Stomach (tissue), 9 donors: ENCODE data around the gene HCFC1R1. TPM values are rescaled to one million over a fixed set of nuclear protein-coding genes. Genes with fewer than 3 reads are reported as not detected.

Experiments
- DNase-seq, 2 donors: peaks; one replicate each; pipeline versions ENCODE4 v3.0.0 to v3.0.0-alpha.2; 2013 to 2019
- H3K27ac ChIP-seq, 5 donors: fragments of 200-600 bp in 4 of 5; sonication (generic) in 4 of 5; one replicate each; pipeline ENCODE4 v1.5.1; 2013 to 2019; ENCODE audit warnings: mild to moderate bottlenecking in 1 of 5, moderate library complexity in 1 of 5
- H3K27me3 ChIP-seq, 3 donors: fragments of 200-600 bp; sonication (generic); one replicate each; pipeline ENCODE4 v1.5.1; 2017 to 2019; ENCODE audit warnings: mixed run types in 1 of 3
- H3K36me3 ChIP-seq, 4 donors: fragments of 200-600 bp; sonication (generic); 1 replicate in 3 of 4; 2 replicates in 1 of 4; pipeline ENCODE4 v1.5.1; 2016 to 2019
- H3K4me1 ChIP-seq, 4 donors: fragments of 200-600 bp; sonication (generic); one replicate each; pipeline ENCODE4 v1.5.1; 2016 to 2019
- H3K4me3 ChIP-seq, 4 donors: fragments of 200-600 bp; sonication (generic) in 3 of 4; one replicate each; pipeline ENCODE4 v1.5.1; 2016 to 2019; ENCODE audit warnings: mild to moderate bottlenecking in 1 of 4
- H3K9me3 ChIP-seq, 4 donors: fragments of 200-600 bp; sonication (generic); one replicate each; pipeline ENCODE4 v1.5.1; 2016 to 2019
- EP300 ChIP-seq: sonication (generic); formaldehyde crosslinking; IDR thresholded peaks from one replicate; pipeline ENCODE4 v1.6.1; 2017; ENCODE audit warnings: antibody characterized with exemption
- POLR2A ChIP-seq, 4 donors: fragments of 450-650 bp; IDR thresholded peaks; one replicate each; pipeline ENCODE4 v1.6.1; 2016; ENCODE audit warnings: antibody characterized with exemption in 4 of 4, control low read depth in 2 of 4, mild to moderate bottlenecking in 1 of 4, moderate library complexity in 1 of 4
- POLR2AphosphoS5 ChIP-seq, 3 donors: sonication (generic); formaldehyde crosslinking; IDR thresholded peaks; one replicate each; pipeline ENCODE4 v1.6.1; 2016; ENCODE audit warnings: antibody characterized with exemption in 3 of 3
- WGBS, 5 donors: extraction: QIAGEN DNeasy Blood & Tissue Kit in 3 of 5; methylation state at CpG; one replicate each; pipeline versions ENCODE4 v1.1.5 to v1.1.7; 2013 to 2018; 5-methylcytosine and 5-hydroxymethylcytosine counted together
- intact Hi-C: fragments of 100-400 bp; cut with DNase I; formaldehyde crosslinking; loops from one replicate; pipeline ENCODE4 v1.15.1; 2023; ENCODE audit warnings: low total_unique reads
- polyA plus RNA-seq, 3 donors: library from polyadenylated mRNA; stranded (reverse); fragments of 200-250 nt; gene quantifications; one replicate each; pipeline ENCODE4 v1.2.3, GENCODE V29; 2013
- total RNA-seq, 5 donors: library from RNA; depleted of rRNA; stranded (reverse); fragments of >200 nt; gene quantifications; one replicate each; pipeline versions ENCODE4 v1.1.0 to v1.2.3, GENCODE V29; 2014 to 2016
- TF ChIP-seq, protein P1 (sequence below), 7 experiments: fragments of 450-650 bp in 4 of 7; fragments of 200-600 bp in 3 of 7; sonication (generic) in 3 of 7; IDR thresholded peaks; one replicate each; pipeline ENCODE4 v1.5.1; 2016 to 2019; ENCODE audit warnings: antibody characterized with exemption in 7 of 7, control low read depth in 2 of 7, mild to moderate bottlenecking in 1 of 7
- donor health status: healthy with polysubstance abuse.
- donor health status: Bipolar disorder and iron deficiency.
- donor health status: healthy.

Gene HCFC1R1
- total and polyA plus RNA-seq, 8 donors: 11.0 to 128 (median 60.7) TPM

DNA sequence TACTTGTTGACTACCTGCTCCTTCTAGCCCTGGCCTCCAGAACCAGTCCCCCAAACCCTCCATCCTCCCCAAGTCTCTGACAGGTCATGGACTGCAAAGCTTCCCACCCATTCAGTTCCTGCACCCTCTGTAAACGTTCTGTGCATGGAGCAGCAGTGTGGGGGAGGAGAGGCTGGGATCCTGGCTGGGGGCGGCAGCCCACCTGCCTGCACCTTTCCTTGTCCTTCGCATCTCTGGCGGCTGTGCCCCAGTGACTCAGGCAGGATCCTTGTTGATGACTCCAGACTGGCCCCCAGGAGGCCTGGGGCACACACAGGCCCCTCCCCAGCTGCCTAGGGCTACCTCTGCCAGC lies 41.9 kb downstream of the HCFC1R1 start:
- no peak for DNase-seq

DNA sequence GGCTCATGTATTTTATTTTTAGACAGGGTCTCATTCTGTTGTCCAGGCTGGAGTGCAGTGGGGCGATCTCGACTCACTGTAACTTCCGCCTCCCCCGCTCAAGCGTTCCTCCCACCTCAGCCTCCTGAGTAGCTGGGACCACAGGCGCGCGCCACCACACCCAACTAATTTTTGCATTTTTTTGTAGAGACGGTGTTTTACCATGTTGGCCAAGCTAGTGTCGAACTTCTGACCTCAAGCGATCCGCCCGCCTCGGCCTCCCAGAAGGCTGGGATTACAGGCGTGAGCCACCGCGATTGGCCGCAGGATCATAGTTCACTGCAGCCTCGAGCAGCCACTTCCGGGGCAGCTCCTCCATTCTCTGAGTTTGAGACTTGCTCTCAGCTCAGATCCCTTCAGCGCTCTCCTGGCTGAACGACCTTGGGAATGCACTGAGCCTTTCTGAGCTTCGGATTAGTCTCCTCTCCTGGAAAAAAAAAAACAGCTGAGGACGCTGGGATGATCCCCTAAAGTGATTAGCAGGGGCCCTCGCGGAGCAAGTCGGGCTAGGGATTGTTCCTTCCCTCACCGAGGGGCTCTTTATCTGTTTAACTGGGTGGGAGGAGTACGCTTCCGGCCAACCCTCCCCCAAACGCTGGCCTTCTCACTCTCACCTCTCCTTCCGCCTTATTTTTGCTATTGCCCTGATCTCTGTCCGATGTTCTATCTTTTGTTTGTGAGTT lies 42.4 kb downstream of the HCFC1R1 start:
- Histone ChIP-seq H3K4me3 (peak overlapping the region in 3 of 4 donors; percentile 64 to 79 (median 70)), H3K9me3 (no peaks in the 10 kb centered on the region), H3K36me3 (no peaks in the 10 kb centered on the region), H3K27ac (peak overlapping the region in 1 of 5 donors; percentile 92), H3K4me1 (peaks cover 32 to 69% (median 56%) of the 10 kb centered on the region in 4 donors), H3K27me3 (peaks cover 0 to 20% (median 7%) of the 10 kb centered on the region in 3 donors)
- intact Hi-C loops: no loop called here
- 47 to 59% (median 54%) methylated on average over 33 of the region's 33 CpGs for WGBS, 5 donors
- DNase-seq: no peak
- no peak for TF ChIP-seq POLR2AphosphoS5 (IDR thresholded peaks at IDR 0.05)
- TF ChIP-seq, protein P1, sequence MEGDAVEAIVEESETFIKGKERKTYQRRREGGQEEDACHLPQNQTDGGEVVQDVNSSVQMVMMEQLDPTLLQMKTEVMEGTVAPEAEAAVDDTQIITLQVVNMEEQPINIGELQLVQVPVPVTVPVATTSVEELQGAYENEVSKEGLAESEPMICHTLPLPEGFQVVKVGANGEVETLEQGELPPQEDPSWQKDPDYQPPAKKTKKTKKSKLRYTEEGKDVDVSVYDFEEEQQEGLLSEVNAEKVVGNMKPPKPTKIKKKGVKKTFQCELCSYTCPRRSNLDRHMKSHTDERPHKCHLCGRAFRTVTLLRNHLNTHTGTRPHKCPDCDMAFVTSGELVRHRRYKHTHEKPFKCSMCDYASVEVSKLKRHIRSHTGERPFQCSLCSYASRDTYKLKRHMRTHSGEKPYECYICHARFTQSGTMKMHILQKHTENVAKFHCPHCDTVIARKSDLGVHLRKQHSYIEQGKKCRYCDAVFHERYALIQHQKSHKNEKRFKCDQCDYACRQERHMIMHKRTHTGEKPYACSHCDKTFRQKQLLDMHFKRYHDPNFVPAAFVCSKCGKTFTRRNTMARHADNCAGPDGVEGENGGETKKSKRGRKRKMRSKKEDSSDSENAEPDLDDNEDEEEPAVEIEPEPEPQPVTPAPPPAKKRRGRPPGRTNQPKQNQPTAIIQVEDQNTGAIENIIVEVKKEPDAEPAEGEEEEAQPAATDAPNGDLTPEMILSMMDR (IDR thresholded peaks at IDR 0.05): no peak
- no peak for TF ChIP-seq POLR2A (IDR thresholded peaks at IDR 0.05)
- no peak for TF ChIP-seq EP300

More for the DNA sequence above, 41.9 kb downstream of the HCFC1R1 start:
- Histone ChIP-seq H3K36me3 (no peaks in the 10 kb centered on the region), H3K4me3 (no peak overlapping the region), H3K27ac (no peak overlapping the region), H3K9me3 (no peaks in the 10 kb centered on the region), H3K27me3 (peaks cover 0 to 21% (median 7%) of the 10 kb centered on the region in 3 donors), H3K4me1 (peaks cover 32 to 65% (median 52%) of the 10 kb centered on the region in 4 donors)
- intact Hi-C loops: no loop called here
- WGBS, 5 donors: 67 to 80% (median 73%) methylated on average over 4 of the region's 4 CpGs
- TF ChIP-seq POLR2AphosphoS5 (IDR thresholded peaks at IDR 0.05) (no peak), EP300 (no peak), POLR2A (IDR thresholded peaks at IDR 0.05) (no peak)
- TF ChIP-seq, protein P1 (IDR thresholded peaks at IDR 0.05): no peak

DNA sequence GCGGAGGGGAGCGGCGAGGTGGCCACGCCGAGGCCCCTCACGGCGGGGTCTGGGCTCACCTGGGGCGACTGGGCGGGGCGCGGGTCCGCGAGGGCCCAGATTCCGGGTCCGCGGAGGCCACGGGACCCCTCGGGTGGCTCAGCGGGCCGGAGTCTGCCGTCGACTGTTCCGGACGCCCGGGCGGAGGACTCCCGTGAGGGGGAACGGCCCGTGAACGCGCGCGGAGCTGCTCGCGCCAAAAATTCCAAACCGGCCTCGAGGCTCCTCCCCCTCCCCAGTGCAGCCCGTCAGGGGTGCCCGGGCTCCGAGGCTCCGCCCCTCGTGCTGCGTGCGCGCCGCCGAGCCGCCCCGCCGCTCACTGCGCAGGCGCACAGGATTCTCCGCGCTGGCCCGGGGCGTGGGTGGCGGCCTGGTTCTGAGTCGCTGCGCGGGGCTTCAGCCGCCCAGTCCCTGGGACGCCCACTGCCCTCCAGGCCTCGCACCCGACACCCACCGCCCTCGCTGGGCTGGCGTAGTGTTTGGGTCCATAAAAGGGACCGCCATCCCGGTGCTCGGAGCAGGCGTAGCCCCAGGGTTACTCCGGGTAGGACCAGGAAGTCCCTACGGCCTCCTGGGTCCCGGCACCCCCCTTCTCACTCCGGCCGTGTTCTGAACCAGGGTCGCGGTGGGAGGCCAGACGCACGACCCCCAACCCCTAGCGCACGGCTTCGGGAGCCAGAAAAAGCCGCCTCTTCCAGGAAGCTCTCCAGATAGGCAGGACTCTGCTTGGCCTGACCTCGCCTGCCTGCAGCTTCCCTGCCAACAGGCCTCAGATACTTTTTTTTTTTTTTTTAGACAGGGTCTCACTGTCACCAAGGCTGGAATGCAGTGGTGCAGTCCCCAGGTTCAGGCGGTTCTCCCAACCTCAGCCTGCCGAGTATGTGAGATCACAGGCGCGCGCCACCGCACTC lies 43.2 kb downstream of the HCFC1R1 start, which contains the start of gene PKMYT1:
PKMYT1 (minus strand) TSS at position 220 of the 950 bp plus-strand sequence. CDS start 789 bp downstream, outside the sequence.
- H3K4me3 ChIP-seq: peak within 1 kb of the TSS; percentile 64 to 82 (median 74)
- DNase-seq: peak; percentile 94 to 98
- TF ChIP-seq, protein P1 (IDR thresholded peaks at IDR 0.05): no peak
- TF ChIP-seq EP300 (no peak), POLR2A (IDR thresholded peaks at IDR 0.05) (peak in 2 of 4 donors; percentile 65 to 78), POLR2AphosphoS5 (IDR thresholded peaks at IDR 0.05) (peak; percentile 85 to 99 (median 99))
- WGBS, 5 donors: 6 to 12% (median 9%) methylated on average over 41 to 91 of the region's 91 CpGs
- intact Hi-C loops: no loop called here
- no peaks in the 10 kb centered on the region for H3K9me3 ChIP-seq
- peaks cover 0 to 20% (median 7%) of the 10 kb centered on the region in 3 donors for H3K27me3 ChIP-seq
- H3K27ac ChIP-seq: peak within 1 kb of the TSS; percentile 87 to 95 (median 92)
- H3K36me3 ChIP-seq: no peaks in the 10 kb centered on the region
- peaks cover 28 to 62% (median 51%) of the 10 kb centered on the region in 4 donors for H3K4me1 ChIP-seq

DNA sequence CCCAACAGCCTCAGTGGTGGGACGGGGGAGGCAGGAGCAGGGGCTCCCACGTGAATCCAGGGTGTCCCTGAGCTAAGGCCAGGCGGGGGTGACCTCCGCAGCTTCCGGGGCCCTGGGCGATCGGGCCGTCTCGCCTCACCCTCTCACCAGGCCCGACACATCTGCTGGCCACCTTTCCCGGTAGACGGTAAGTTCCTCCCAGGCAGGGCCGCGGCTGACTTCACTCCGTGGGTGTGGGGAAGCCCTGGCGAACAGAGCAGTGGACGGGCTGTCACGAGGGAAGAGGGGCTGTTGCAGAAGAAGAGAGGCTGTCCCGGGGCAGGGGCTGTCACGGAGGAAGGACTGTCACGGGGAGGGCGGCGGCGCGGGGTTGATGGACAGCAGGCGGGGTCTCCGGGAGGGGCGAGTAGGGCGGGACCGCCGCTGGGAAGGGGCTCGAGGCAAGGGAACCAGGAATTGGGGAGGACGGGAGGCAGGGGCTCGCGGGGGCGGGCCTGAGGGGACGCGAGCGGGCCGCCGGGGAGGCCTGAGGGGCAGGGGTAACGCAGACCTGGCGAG lies 44.0 kb downstream of the HCFC1R1 start:
- no peaks in the 10 kb centered on the region for H3K9me3 ChIP-seq
- WGBS, 5 donors: 1 to 6% (median 5%) methylated on average over 22 to 43 of the region's 43 CpGs
- H3K27me3 ChIP-seq: peaks cover 0 to 20% (median 7%) of the 10 kb centered on the region in 3 donors
- intact Hi-C loops: no loop called here
- TF ChIP-seq POLR2A (IDR thresholded peaks at IDR 0.05) (no peak), POLR2AphosphoS5 (IDR thresholded peaks at IDR 0.05) (no peak), EP300 (no peak)
- TF ChIP-seq, protein P1 (IDR thresholded peaks at IDR 0.05): no peak
- peak overlapping the region; percentile 64 to 82 (median 74) for H3K4me3 ChIP-seq
- H3K36me3 ChIP-seq: no peaks in the 10 kb centered on the region
- DNase-seq: no peak
- H3K27ac ChIP-seq: peak overlapping the region in 3 of 5 donors; percentile 90 to 94 (median 92)
- peaks cover 26 to 54% (median 44%) of the 10 kb centered on the region in 4 donors for H3K4me1 ChIP-seq
